HG03139 (cell line): ENCODE data around the gene GBGT1.
"Not testable (repeated sequence)": the region's sequence is repeated elsewhere in the genome, so short reads cannot be mapped to it uniquely, and the experiment has no call there.

Experiments used
- ATAC-seq: cut with Tn5 transposase; IDR thresholded peaks from one replicate; pipeline ENCODE4 v1.9.1; 2021; ENCODE audit not compliant: unreplicated experiment

The GBGT1 gene

GRCh38 chr9:133163504-133164172 is at the start of gene GBGT1:
GBGT1 (minus strand) TSS chr9:133163914; CDS start chr9:133162412, 1,502 bp downstream.
- no peak for ATAC-seq

DNA sequence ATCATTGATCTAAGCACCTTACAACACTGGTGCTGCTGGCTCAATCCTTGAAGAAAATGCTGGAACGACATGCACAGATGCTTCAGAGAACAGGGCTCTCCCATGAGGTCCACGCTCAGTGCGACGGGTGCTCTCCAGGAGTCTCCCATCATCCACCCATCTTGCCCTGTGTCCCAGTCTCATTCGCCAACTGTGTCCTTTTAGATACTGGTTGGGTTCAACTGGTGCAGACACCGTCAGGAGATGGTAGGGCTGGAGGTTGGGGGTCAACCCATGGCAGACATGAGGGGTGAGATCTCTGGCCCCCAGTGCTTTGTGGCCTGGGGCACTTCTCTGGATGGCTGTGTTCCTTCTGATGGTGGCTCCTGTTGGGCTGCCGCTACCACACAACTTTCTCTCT is 46.9 kb upstream of the GBGT1 start:
- ATAC-seq: no peak

DNA sequence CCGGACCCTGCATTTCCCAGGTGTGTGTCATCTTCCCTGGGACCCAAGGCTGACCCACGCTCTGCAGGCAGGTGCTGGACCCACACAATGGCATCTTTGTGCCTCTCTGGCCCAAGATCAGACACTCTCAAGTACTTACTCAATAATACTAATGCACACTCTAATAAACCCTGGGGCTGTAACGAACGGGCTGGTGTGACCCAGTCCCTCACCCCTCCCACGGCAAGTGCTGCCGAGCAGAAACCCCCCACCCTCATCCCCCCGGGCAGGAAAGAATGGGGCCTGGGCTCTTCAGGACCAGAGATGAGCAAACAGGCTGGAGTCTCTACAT is 46.5 kb upstream of the GBGT1 start:
- no peak for ATAC-seq

DNA sequence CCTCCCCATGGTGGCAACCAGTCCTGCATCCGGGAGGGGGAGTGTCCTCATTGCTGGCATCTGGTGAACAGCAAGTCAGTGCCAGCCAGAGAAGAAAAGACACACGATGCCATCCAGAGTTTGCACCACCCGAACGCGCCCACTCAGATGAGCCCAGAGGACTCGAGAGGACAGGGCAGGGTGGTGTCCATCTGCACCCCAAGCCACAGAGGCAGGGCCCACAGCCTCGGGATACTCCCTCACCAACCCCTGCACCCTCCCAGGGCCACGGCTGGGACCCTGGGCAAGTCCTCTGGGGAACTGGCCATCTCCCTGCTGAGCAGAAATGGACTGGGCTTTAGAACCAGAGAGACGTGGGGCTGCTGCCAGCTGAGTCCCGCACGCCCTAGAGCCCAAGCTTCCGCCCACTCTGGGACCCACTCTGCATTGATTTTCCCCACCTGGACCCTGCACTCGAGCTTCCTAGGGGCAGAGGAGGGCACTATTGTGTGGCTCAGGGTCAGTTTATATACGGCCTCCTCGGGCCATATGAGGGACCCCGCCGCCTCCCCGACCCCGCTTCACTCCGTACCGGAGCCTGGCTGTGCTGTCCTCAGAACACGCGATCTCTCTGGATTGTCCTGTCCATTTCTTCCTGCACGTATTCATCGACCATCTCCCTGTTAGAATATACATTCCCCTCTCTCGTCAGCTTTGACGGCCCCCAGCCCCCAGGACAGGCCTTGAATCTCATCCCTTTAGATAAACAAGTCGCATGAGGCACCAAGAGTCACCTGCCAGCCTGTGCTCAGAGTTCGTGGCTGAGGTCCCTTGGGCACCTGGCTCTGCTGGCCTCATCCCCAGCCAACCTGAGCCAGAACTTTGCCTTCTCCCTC is 45.9 kb upstream of the GBGT1 start:
- not testable (repeated sequence) for ATAC-seq

- ATAC-seq: not testable (repeated sequence)
Observed at GRCh38 chr9:133208880-133209300, 45.2 kb upstream of the GBGT1 start, which contains the start of gene OBP2B. OBP2B (minus strand) TSS chr9:133209250; CDS start chr9:133209199, 51 bp downstream.

DNA sequence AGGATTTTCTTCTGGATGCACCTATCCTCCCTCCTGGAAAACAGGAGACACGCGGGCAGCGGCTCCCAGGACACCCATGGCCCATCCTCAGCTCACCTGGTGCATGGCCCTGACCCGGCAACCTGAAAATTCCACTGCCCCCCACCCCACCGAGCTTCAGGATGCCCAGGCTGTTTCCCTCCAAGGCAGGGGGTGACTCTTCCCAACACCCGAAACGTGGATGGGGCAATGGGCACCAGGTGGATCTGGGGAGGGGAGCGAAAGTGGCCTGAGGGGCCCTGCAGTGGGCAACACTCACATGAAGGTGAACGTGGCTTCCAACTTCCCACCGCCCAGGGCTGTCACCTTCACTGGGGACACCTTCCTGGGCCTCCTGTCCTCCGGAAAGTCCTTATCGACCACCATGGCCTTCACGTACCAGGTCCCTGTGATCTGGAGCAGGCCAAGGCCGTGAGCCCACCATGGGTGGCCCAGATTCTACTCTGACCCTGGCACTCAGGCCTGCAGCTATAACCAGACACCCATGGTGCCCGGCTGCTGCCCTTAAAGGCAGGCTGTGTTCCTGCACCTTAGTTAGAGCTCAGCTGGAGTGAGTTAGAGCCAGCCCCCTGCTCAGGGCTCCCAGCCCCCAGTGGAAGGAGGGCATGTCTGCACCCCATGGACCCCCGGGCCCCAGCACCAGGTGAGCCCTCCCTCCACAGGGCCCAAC is 44.6 kb upstream of the GBGT1 start:
- ATAC-seq: not testable (repeated sequence)

- no peak for ATAC-seq
Observed at GRCh38 chr9:133207540-133208170, 43.9 kb upstream of the GBGT1 start.

- ATAC-seq: no peak
Observed at GRCh38 chr9:133207021-133207531, 43.4 kb upstream of the GBGT1 start.

GRCh38 chr9:133205996-133206931 is 42.5 kb upstream of the GBGT1 start:
- no peak for ATAC-seq

GRCh38 chr9:133205481-133205887 is 41.8 kb upstream of the GBGT1 start:
- ATAC-seq: not testable (repeated sequence)

GRCh38 chr9:133204993-133205336 is 41.3 kb upstream of the GBGT1 start:
- no peak for ATAC-seq

DNA sequence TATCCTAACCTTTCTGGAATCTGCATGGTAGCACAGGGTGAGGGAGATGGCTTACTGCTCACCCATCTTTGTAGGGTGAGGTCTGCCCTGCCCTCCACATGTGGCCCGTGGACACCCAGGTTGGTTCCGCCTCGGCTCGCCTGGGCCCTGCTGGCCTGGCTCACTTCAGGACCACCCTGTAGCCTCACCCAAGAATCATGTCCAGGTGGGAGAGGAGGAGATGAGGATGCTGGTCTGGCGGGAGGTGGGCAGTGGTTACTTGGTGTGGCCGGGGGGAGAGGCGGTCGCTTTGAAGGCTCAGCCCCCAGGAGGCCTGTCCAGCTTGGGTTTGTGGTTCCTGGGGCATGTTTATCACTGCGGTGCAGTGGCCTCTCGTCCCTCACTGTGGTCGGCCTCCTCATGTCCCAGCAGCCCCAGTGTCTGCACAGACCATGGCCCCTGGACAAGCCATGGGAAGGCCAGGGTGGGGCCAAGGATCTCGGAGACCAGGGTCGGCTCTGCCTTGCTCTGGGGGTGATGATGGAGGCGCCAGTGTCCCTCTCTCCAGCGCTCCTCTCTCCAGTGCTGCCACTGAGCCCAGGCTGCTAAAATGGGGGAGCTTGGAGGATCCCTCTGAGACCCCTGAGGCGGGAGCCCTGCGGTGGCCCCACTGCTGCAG is 40.8 kb upstream of the GBGT1 start:
- ATAC-seq: no peak

GRCh38 chr9:133203506-133204075 is 39.9 kb upstream of the GBGT1 start:
- no peak for ATAC-seq

GRCh38 chr9:133202688-133203453 is 39.2 kb upstream of the GBGT1 start:
- ATAC-seq: no peak

- no peak for ATAC-seq
Observed at GRCh38 chr9:133202145-133202513, 38.4 kb upstream of the GBGT1 start.

DNA sequence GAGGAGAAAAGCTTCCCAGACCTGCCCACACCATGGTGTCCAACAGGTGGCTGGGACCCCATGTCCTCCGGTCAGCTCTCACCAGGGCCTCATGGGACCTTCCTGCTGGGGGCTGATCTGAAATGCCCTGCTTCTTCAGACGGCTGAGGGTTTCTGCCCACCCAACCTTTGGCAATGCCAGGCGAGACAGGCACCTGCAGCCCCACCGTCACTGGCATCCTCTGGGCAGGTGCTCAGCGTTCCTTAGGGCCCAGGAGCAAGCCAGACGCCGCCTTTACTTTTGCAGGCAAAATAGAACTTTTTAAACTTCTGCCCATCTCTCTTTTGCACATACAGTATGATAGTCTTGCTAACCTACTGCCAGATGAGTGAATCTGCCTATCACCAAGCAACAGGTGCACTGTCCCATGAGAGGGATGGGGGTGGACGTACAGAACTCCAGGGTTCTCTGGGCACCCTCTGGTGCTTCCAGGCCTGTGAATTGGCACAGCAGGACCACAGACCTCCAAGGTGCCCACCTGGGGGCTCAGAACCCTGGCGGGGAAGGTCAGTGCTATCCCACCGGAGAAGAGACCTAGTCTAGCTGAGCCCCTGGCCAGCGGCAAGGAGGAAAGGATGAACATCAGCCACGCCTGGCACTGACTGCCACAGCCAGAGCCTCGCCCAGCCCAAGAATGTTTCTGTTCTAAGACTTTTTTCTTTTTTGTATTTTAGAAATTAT is 37.9 kb upstream of the GBGT1 start:
- no peak for ATAC-seq

DNA sequence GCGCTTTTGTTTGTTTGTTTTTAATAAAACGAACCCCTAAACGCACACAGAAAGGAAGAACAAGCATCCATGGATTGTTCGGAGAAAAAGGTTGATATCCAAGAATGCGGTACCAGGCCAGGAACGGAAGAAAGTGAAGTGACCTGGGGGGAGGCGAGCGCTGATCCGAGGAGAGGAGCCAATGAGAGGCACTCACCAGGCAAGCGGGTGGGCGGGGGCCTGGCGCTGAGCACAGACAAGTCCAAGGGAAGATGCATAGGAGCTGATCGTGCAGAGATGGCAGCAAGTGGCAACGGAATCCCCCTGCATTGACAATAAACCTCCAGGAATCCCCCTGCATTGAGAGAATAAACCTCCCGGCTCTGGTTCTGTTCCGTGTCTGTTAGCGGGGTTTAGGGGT is 36.9 kb upstream of the GBGT1 start:
- ATAC-seq: no peak
